ENCODE results near the gene HTATIP2. TPM values are rescaled to one million over a fixed set of nuclear protein-coding genes. Genes with fewer than 3 reads are reported as not detected.

The HTATIP2 gene
- total RNA-seq, 1 experiment from 2014 or later = 43.4 TPM

GRCh38 chr11:20397281-20397680 lies 33.8 kb downstream of the HTATIP2 start:
- ATAC-seq (peak; percentile 80), DNase-seq (ENCODE audit: low read depth, low spot score) (peak; percentile 36)
- no peak overlapping the region for H2AFZ ChIP-seq (ENCODE audit: low read depth, low read length, poor library complexity, severe bottlenecking)
- intact Hi-C loops (cut with micrococcal nuclease) = loop anchor here (1.0 to 2.0 kb wide), 2 partner anchors 46 to 213 kb away; no protein-coding TSS in a partner anchor
- no peak overlapping the region for H3K27ac ChIP-seq (ENCODE audit: low read depth, low read length)
- H3K9me3 ChIP-seq (ENCODE audit: control insufficient read depth in 1 of 2, insufficient read depth in 1 of 2, low read depth in 1 of 2, low read length in 2 of 2) = no peaks in the 10 kb centered on the region
- H3K27me3 ChIP-seq (ENCODE audit: insufficient read depth, low read length) = no peaks in the 10 kb centered on the region
- no peaks in the 10 kb centered on the region for H3K9me2 ChIP-seq (ENCODE audit: insufficient read depth)
- ChIA-PET POLR2A (interaction anchor here (0.7 kb wide), 1 partner anchor 14 kb away, joined by 3 read pairs; no protein-coding TSS in a partner anchor), RAD21 (ENCODE audit: low non-redundant PET in 1 of 2, low total read pairs in 2 of 2, uncharacterized antibody in 2 of 2, unreplicated experiment in 2 of 2) (interaction anchor here (0.9 to 1.1 kb wide), 2 partner anchors 213 kb away, joined by 3 read pairs; no protein-coding TSS in a partner anchor), CTCF (interaction anchor here (0.7 to 1.8 kb wide), 9 partner anchors 8 to 269 kb away, joined by 3 to 13 read pairs (median 4); no protein-coding TSS in a partner anchor)
- H3K9ac ChIP-seq (ENCODE audit: low read length) = no peak overlapping the region
- no peaks in the 10 kb centered on the region for H3K4me1 ChIP-seq (ENCODE audit: control insufficient read depth in 1 of 2, insufficient read depth in 2 of 2, low read length in 2 of 2)
- H3K79me2 ChIP-seq (ENCODE audit: insufficient read depth, low read length) = peaks cover 44% of the 10 kb centered on the region
- BruUV-seq (replicated peaks) = no TSS peak
- H3K4me2 ChIP-seq (ENCODE audit: low read length) = no peak overlapping the region
- no peak overlapping the region for H3K4me3 ChIP-seq (replicated peaks in 1 of 2; ENCODE audit: low read depth in 1 of 2, low read length in 2 of 2)
- no peaks in the 10 kb centered on the region; the same call in 1 of the 2 replicates for H4K20me1 ChIP-seq (ENCODE audit: insufficient read depth)
- TF ChIP-seq ZBTB33 (IDR thresholded peaks at IDR 0.05; ENCODE audit: extremely low read depth, insufficient replicate concordance, low read length) (no peak), ATF3 (IDR thresholded peaks at IDR 0.05) (no peak), SRF (IDR thresholded peaks at IDR 0.05; ENCODE audit: low read depth) (no peak), CEBPB (IDR thresholded peaks at IDR 0.05; ENCODE audit: low read depth) (no peak), POLR2AphosphoS5 (IDR thresholded peaks at IDR 0.05; ENCODE audit: low read depth, low read length) (no peak), CTCF (IDR thresholded peaks at IDR 0.05 in 2 of 3, conservative IDR thresholded peaks at IDR 0.05 in 1 of 3; ENCODE audit: borderline replicate concordance in 1 of 3, insufficient read depth in 1 of 3, low read depth in 2 of 3, low read length in 2 of 3) (peak; percentile 33 to 57 (median 55); a peak in 5 of 6 replicates), RAD21 (IDR thresholded peaks at IDR 0.05; ENCODE audit: low read depth) (peak; percentile 25; the same call in 1 of the 2 replicates), SIN3A (IDR thresholded peaks at IDR 0.05; ENCODE audit: low read depth) (no peak)
- peaks cover 21 to 35% of the 10 kb centered on the region in 2 experiments for H3K36me3 ChIP-seq (ENCODE audit: control insufficient read depth in 1 of 2, insufficient read depth in 2 of 2, low read length in 2 of 2)
